T-cell (primary cell): ENCODE results near the gene ATG4D. TPM values are rescaled to one million over a fixed set of nuclear protein-coding genes. Genes with fewer than 3 reads are reported as not detected.
A peak's percentile ranks its signal among the peaks of the same experiment; 100 is the strongest.

Experiments used
- ATAC-seq, 4 experiments: fragments of 200-7000 bp in 3 of 4; fragments of 150-1000 bp in 1 of 4; cut with Tn5 transposase; replicated peaks in 1 of 4; 1 replicate in 3 of 4; 2 replicates in 1 of 4; pipeline ENCODE4 v1.10.0; 2021; ENCODE audit warnings: moderate library complexity in 3 of 4, mild to moderate bottlenecking in 2 of 4, moderate number of reproducible peaks in 1 of 4
- CTCF ChIA-PET, 2 donors: fragments of 300-600 bp; sonication (Branson Sonifier 250); formaldehyde crosslinking; loops; one replicate each; lab custom pipeline; 2022; ENCODE audit warnings: antibody characterized with exemption in 2 of 2; lab: Charles Lee
- POLR2A ChIA-PET, 2 donors: fragments of 300-600 bp; sonication (Branson Sonifier 250); formaldehyde crosslinking; loops; one replicate each; lab custom pipeline; 2022; ENCODE audit warnings: antibody characterized with exemption in 2 of 2; lab: Charles Lee
- DNase-seq, 35 experiments: peaks; one replicate each; pipeline versions ENCODE4 v3.0.0 to v3.0.0-alpha.2; 2013 to 2023
- H3K27ac ChIP-seq: one replicate; pipeline ENCODE4 v1.5.1; 2013; ENCODE audit warnings: low read length
- H3K27me3 ChIP-seq, 2 experiments: replicated peaks in 1 of 2; 1 replicate in 1 of 2; 2 replicates in 1 of 2; pipeline versions ENCODE4 v1.6.1 to v1.7.0; 2013; ENCODE audit warnings: low read length in 1 of 2, mixed read lengths in 1 of 2; ENCODE audit not compliant: control insufficient read depth in 2 of 2, insufficient read depth in 2 of 2; ENCODE audit errors: extremely low read depth in 1 of 2
- H3K36me3 ChIP-seq, 2 donors: 1 replicate in 1 of 2; 2 replicates in 1 of 2; pipeline versions ENCODE4 v1.6.1 to v1.7.0; 2013; ENCODE audit warnings: low read length in 1 of 2; ENCODE audit not compliant: control insufficient read depth in 2 of 2, insufficient read depth in 1 of 2; ENCODE audit errors: extremely low read depth in 1 of 2
- H3K4me1 ChIP-seq, 2 experiments: 1 replicate in 1 of 2; 2 replicates in 1 of 2; pipeline versions ENCODE4 v1.6.1 to v1.7.0; 2013; ENCODE audit warnings: low read length in 2 of 2, mixed read lengths in 1 of 2; ENCODE audit not compliant: insufficient read depth in 2 of 2, control insufficient read depth in 1 of 2; ENCODE audit errors: extremely low read depth in 1 of 2
- H3K4me3 ChIP-seq, 2 donors: 1 replicate in 1 of 2; 2 replicates in 1 of 2; pipeline versions ENCODE4 v1.5.1 to v1.7.0; 2013; ENCODE audit warnings: mild to moderate bottlenecking in 2 of 2, low read length in 1 of 2, moderate library complexity in 1 of 2; ENCODE audit not compliant: control insufficient read depth in 1 of 2; ENCODE audit errors: extremely low read depth in 1 of 2
- H3K9me3 ChIP-seq: 2 replicates; pipeline ENCODE4 v1.7.0; 2013
- H3K27ac Mint-ChIP-seq, 2 donors: one replicate each; pipeline ENCODE4 v1.8.0; 2020 to 2021; ENCODE audit warnings: mild to moderate bottlenecking in 2 of 2, mixed read lengths in 2 of 2
- H3K27me3 Mint-ChIP-seq, 2 donors: one replicate each; pipeline ENCODE4 v1.8.0; 2021 to 2022; ENCODE audit warnings: mixed read lengths in 2 of 2
- H3K36me3 Mint-ChIP-seq: one replicate; pipeline ENCODE4 v1.8.0; 2021; ENCODE audit warnings: mixed read lengths
- H3K4me1 Mint-ChIP-seq, 3 donors: one replicate each; pipeline ENCODE4 v1.8.0; 2020 to 2022; ENCODE audit warnings: mixed read lengths in 3 of 3, mild to moderate bottlenecking in 1 of 3
- H3K4me3 Mint-ChIP-seq, 3 donors: one replicate each; pipeline ENCODE4 v1.8.0; 2020 to 2022; ENCODE audit warnings: mild to moderate bottlenecking in 3 of 3, mixed read lengths in 3 of 3, moderate library complexity in 3 of 3
- H3K9me3 Mint-ChIP-seq, 3 donors: one replicate each; pipeline ENCODE4 v1.8.0; 2020 to 2022; ENCODE audit warnings: mixed read lengths in 3 of 3
- WGBS: methylation state at CpG from one replicate; pipeline ENCODE4 v1.1.5; 2013; ENCODE audit warnings: missing lambda C conversion rate; ENCODE audit not compliant: insufficient coverage; 5-methylcytosine and 5-hydroxymethylcytosine counted together
- total RNA-seq, 35 experiments: library from RNA in 6 of 35; stranded (reverse) in 6 of 35; fragments of 120-200 nt in 1 of 35; gene quantifications; one replicate each; pipeline versions ENCODE4 v1.2.1 to v1.2.4 and lab custom pipeline; 2013 to 2026

Gene ATG4D
- 10 to 100 TPM; 55.7 to 63.0 (median 60.9) TPM for total RNA-seq
- total RNA-seq (2013), result 30.7 TPM
- total RNA-seq (lab: John Stamatoyannopoulos, UW), result 14.8 to 51.8 (median 36.2) reads per million in 29 experiments

DNA sequence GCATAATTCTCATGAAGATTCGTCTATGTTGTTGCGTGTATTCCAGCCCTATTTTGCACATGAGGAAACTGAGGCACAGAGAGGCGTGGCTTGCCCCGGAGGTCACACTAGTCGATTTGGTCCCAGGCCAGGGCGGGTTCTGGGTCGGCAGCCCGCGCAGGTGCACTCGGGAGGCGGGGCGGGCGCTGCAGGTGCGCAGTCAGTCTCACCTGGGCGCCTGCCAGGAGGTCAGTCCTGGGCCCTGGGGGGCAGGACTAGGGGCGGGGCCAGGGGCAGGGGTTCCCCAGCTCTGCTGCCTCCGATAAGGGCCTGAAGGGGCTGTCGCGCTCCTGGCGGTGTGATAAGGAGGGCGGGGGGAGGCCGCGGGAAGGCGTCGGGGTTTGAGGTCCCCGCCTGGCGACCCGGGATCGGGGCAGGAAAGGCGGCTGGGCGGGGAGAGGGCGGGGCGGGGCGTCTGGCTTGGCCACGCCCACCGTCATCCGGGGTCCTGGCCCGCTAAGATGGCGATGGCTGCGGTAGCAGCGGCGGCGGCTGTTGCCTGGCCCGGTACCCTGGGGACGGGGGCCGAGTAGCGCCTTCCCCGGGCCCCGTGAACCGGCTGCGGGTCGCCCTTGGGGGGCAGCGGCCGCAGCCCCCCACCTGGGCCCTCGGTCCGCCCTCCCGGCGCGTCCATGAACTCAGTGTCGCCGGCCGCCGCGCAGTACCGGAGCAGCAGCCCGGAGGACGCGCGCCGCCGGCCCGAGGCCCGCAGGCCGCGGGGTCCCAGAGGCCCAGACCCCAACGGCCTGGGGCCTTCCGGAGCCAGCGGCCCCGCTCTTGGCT lies at the start of gene ATG4D:
TSS of gene ATG4D (plus strand) at position 485 of the 822 bp plus-strand sequence. CDS start at position 672, 187 bp downstream.
- ATAC-seq (peak; percentile 86 to 91 (median 87)), DNase-seq (peak; percentile 62 to 89 (median 77))
- Mint-ChIP-seq H3K9me3 (no peaks in the 10 kb centered on the region), H3K27me3 (peaks cover 9 to 13% of the 10 kb centered on the region in 2 donors), H3K27ac (peak within 1 kb of the TSS; percentile 87 to 89), H3K36me3 (peaks cover 3% of the 10 kb centered on the region), H3K4me3 (peak within 1 kb of the TSS; percentile 84 to 89 (median 84)), H3K4me1 (peaks cover 12 to 17% (median 16%) of the 10 kb centered on the region in 3 donors)
- Histone ChIP-seq H3K36me3 (peaks cover 2 to 16% of the 10 kb centered on the region in 2 donors), H3K27me3 (peaks cover 0 to 20% of the 10 kb centered on the region in 2 experiments), H3K9me3 (no peaks in the 10 kb centered on the region), H3K4me1 (peaks cover 4 to 32% of the 10 kb centered on the region in 2 experiments), H3K4me3 (peak within 1 kb of the TSS; percentile 71 to 91), H3K27ac (peak within 1 kb of the TSS; percentile 58)
- CTCF ChIA-PET, result interaction anchor here (0.5 to 1.4 kb wide), 6 partner anchors 8 to 209 kb away, joined by 3 to 5 read pairs (median 3); partner anchors contain the start of gene CDC37 (in 1 of the 2)
- POLR2A ChIA-PET, result interaction anchor here in 1 of 2 donors (0.7 kb wide), 2 partner anchors 27 to 158 kb away, joined by 8 to 10 read pairs; no protein-coding TSS in a partner anchor
- 1% methylated on average over 78 of the region's 79 CpGs for WGBS

DNA sequence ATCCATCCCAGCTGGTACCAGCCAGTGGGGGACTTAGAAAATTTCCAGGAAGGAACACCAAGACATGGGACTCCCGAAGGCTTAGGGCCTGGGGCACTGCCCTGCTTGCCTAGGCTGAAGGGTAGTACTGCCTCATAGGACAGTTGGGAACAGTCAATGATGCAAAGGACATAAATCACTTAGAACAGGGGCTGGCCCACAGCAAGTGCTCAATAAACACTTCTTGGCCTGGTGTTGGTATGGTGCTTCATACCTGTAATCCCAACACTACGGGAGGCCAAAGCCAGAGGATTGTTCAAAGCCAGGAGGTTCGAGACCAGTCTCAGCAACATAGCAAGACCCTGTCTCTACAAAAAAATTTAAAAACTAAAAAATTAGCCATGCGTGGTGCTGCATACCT lies 46.3 kb upstream of the ATG4D start:
- DNase-seq, result no peak
- Mint-ChIP-seq H3K36me3 (peaks cover 19% of the 10 kb centered on the region), H3K4me1 (peaks cover 21 to 35% (median 33%) of the 10 kb centered on the region in 3 donors), H3K27ac (peak overlapping the region in 1 of 2 donors; percentile 53), H3K27me3 (no peaks in the 10 kb centered on the region), H3K4me3 (no peak overlapping the region), H3K9me3 (no peaks in the 10 kb centered on the region)
- Histone ChIP-seq H3K4me1 (peaks cover 2 to 38% of the 10 kb centered on the region in 2 experiments), H3K4me3 (no peak overlapping the region), H3K27ac (no peak overlapping the region), H3K27me3 (no peaks in the 10 kb centered on the region), H3K36me3 (peaks cover 3 to 40% of the 10 kb centered on the region in 2 donors), H3K9me3 (no peaks in the 10 kb centered on the region)
- ATAC-seq, result no peak
- CTCF ChIA-PET, result interaction anchor here in 1 of 2 donors (0.6 kb wide), 1 partner anchor 41 kb away, joined by 3 read pairs; no protein-coding TSS in a partner anchor
- WGBS, result 90% methylated on average over 2 of the region's 4 CpGs
- POLR2A ChIA-PET, result no interaction called here

DNA sequence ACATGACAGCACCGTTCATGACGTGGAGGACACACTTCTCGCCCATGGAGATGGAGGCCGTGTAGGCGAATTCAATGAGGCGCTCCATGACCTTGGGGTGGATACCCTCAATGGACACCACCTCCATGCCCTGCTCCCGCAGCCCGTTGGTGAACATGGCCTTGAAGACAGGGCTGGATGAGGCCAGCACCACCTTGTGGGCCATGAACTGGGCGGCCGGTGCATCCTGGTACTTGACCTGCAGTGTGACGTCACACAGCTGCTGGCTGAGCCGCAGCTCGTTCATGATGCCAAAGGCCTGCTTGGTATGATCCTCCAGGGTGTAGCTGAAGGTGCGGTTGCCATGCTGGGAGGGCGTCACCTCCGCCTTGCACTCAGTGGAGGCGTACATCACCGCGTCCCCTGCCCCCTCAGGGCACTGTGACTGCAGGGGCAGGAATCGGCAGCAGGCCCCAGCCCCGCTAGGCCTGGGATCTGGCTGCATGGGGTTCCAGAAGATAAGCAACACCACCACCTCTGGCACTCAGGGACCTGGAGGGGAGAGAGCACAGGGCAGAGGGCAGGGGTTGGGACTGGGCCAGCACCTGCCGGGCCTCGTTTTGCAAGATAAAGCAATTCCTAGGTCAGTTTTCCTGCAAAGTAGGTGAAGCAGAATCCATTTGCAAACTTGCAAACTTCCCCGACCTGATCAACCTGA lies 44.0 kb upstream of the ATG4D start:
- CTCF ChIA-PET, result interaction anchor here (0.6 kb wide), 2 partner anchors 14 to 147 kb away, joined by 3 read pairs; no protein-coding TSS in a partner anchor
- Histone ChIP-seq H3K4me1 (peaks cover 2 to 46% of the 10 kb centered on the region in 2 experiments), H3K27ac (no peak overlapping the region), H3K27me3 (no peaks in the 10 kb centered on the region), H3K4me3 (no peak overlapping the region), H3K36me3 (peaks cover 0 to 35% of the 10 kb centered on the region in 2 donors), H3K9me3 (no peaks in the 10 kb centered on the region)
- DNase-seq (no peak), ATAC-seq (no peak)
- H3K9me3 Mint-ChIP-seq, result no peaks in the 10 kb centered on the region
- H3K4me1 Mint-ChIP-seq, result peaks cover 32 to 38% (median 35%) of the 10 kb centered on the region in 3 donors
- POLR2A ChIA-PET, result no interaction called here
- H3K36me3 Mint-ChIP-seq, result peaks cover 17% of the 10 kb centered on the region
- H3K4me3 Mint-ChIP-seq, result peak overlapping the region in 2 of 3 donors; percentile 48 to 91
- H3K27me3 Mint-ChIP-seq, result no peaks in the 10 kb centered on the region
- no peak overlapping the region for H3K27ac Mint-ChIP-seq
- 95% methylated on average over 18 of the region's 24 CpGs for WGBS

DNA sequence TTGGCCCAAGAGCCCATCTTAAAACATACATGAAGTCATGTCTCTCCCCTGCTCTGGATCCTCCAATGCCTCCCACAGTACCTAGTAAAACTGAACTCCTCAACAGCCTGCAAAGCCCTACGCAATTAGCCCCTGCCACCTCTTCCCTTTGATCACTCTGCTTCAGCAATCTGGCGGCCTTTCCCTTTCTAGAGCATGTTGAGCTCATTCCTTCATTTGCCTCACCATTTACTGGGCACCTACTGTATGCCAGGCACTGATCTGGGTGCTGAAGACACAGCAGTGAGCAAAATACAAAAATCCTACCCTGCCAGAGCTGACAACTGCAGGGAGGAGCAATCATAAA lies 43.5 kb upstream of the ATG4D start:
- Mint-ChIP-seq H3K36me3 (peaks cover 17% of the 10 kb centered on the region), H3K4me3 (peak overlapping the region; percentile 48 to 91 (median 74)), H3K27ac (peak overlapping the region; percentile 39 to 77), H3K27me3 (no peaks in the 10 kb centered on the region), H3K4me1 (peaks cover 32 to 38% (median 35%) of the 10 kb centered on the region in 3 donors), H3K9me3 (no peaks in the 10 kb centered on the region)
- Histone ChIP-seq H3K36me3 (peaks cover 0 to 30% of the 10 kb centered on the region in 2 donors), H3K9me3 (no peaks in the 10 kb centered on the region), H3K4me3 (no peak overlapping the region), H3K27ac (no peak overlapping the region), H3K4me1 (peaks cover 2 to 46% of the 10 kb centered on the region in 2 experiments), H3K27me3 (no peaks in the 10 kb centered on the region)
- DNase-seq (no peak), ATAC-seq (no peak)
- ChIA-PET POLR2A (interaction anchor here in 1 of 2 donors (0.5 kb wide), 1 partner anchor 357 kb away, joined by 4 read pairs; no protein-coding TSS in a partner anchor), CTCF (interaction anchor here (0.6 kb wide), 2 partner anchors 13 to 147 kb away, joined by 3 read pairs; no protein-coding TSS in a partner anchor)
- WGBS, result 83% methylated on average over 2 of the region's 2 CpGs

DNA sequence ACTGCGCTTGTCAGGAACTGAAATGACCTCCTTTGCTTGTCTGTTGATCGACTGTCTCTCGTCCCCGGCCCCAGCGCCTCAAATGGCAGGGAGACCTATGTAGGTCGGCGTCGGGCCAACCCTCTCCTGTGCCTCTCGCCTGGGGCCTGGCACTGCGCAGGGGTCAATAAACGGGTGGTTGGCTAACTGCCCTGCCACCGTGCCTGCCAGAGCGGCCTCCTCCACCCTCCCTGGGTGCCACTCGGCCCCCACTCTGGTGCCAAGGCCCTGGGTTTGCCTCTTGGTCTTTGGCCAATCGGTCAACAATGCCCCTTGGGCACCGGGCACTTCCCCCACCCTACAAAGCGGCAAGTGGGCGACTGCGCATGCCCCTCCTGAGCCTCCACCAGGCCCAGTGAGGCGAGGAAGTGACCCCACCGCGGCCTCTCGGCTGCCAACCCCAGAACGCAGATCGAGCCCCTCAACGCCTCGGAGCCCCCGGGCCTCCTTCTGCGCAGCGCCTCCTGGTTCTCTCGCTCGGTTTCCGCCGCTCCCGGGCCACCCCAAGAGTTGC lies 41.7 kb upstream of the ATG4D start:
- H3K36me3 ChIP-seq, result peaks cover 0 to 18% of the 10 kb centered on the region in 2 donors
- peak overlapping the region; percentile 83 to 91 (median 85) for H3K4me3 Mint-ChIP-seq
- peak overlapping the region; percentile 85 for H3K27ac ChIP-seq
- H3K27ac Mint-ChIP-seq, result peak overlapping the region; percentile 80 to 86
- DNase-seq (peak in 8 of 35 experiments; percentile 19 to 42 (median 28)), ATAC-seq (peak; percentile 26 to 29 (median 27))
- H3K27me3 ChIP-seq, result no peaks in the 10 kb centered on the region
- H3K9me3 Mint-ChIP-seq, result no peaks in the 10 kb centered on the region
- no peaks in the 10 kb centered on the region for H3K27me3 Mint-ChIP-seq
- H3K4me1 ChIP-seq, result peaks cover 2 to 53% of the 10 kb centered on the region in 2 experiments
- POLR2A ChIA-PET, result no interaction called here
- no peaks in the 10 kb centered on the region for H3K9me3 ChIP-seq
- H3K4me3 ChIP-seq, result peak overlapping the region; percentile 94
- H3K4me1 Mint-ChIP-seq, result peaks cover 37 to 44% (median 41%) of the 10 kb centered on the region in 3 donors
- peaks cover 16% of the 10 kb centered on the region for H3K36me3 Mint-ChIP-seq
- CTCF ChIA-PET, result no interaction called here
- WGBS, result under 1% methylated on average over 35 of the region's 35 CpGs
